Stimulated activated CD4-positive, alpha-beta T cell treated with anti-CD3 and anti-CD28 coated beads, Interleukin-4, amount 100 ng/mL, for 4 hours (primary cell): ENCODE measurements around the gene BPIFB1.

Experiments used
- DNase-seq, 2 experiments: peaks; one replicate each; pipeline ENCODE4 v3.0.0-alpha.2; 2020

Gene BPIFB1

GRCh38 chr20:33273117-33273851 is 9.7 kb upstream of the BPIFB1 start:
- DNase-seq, result no peak

DNA sequence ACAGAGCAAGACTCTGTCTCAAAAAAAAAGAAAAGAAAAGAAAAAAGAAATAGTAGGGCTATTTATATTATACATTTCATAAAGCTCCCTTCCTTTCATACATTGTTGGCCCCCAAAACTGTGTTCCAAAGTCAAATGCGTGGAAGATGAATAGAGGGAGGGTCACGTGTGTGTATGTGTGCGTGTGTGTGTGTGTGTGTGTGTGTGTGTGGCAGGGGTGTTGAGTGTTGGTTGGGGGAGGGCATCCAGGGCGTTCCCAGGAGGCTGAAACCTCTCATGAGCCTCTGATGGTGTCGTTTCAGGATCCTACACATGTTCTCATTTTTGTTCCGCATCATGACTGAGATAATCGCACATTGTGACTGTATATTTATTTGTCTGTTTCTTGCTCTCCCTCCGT is 7.8 kb upstream of the BPIFB1 start:
- no peak for DNase-seq

GRCh38 chr20:33275871-33276270 is 7.1 kb upstream of the BPIFB1 start:
- no peak for DNase-seq

GRCh38 chr20:33276303-33277113 is 6.5 kb upstream of the BPIFB1 start:
- DNase-seq, result no peak

DNA sequence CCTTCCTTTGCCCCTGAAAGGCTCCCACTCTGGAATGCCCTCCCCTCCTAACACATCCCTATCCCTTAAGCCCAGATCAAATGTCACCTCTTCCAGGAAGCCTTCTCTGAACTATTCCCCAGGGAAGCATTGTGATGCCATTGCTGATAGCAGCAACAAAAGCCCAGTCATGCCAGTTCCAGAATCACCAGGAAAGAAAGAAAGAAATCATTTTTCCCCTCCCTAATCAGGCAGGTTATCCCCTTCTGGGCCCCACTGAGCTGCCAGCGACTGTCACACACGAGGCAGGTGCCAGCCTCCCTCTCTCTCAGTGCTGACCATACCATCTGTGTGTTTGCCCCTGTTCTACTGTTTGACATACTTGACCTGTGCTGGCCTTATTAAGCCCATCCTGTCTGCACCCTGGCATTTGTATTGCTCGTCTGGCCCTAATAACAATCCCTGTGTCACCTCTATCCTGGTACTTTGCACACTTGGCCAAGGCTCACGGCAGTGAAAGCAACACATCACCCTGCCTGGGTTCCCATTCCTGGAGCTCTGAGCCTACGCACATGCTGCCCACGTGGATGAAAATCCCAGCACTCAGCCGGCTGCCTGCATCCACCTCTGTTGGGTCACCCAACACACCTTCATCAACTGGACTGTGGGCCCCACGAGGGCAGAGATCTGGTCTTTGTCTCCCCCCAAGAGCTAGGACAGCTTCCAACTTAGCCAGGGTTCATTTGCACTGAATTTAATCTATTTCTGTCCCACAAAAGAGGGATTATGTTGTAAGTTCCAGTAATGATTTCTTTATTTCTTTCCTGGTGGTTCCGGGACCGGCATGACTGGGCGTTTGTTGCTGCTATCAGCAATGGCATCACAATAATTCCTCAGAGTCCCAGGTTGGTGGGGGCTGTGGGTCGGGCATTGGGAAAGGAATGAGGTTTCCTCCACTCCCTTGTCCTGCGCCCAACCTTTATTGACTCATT is 5.3 kb upstream of the BPIFB1 start:
- DNase-seq, result no peak

DNA sequence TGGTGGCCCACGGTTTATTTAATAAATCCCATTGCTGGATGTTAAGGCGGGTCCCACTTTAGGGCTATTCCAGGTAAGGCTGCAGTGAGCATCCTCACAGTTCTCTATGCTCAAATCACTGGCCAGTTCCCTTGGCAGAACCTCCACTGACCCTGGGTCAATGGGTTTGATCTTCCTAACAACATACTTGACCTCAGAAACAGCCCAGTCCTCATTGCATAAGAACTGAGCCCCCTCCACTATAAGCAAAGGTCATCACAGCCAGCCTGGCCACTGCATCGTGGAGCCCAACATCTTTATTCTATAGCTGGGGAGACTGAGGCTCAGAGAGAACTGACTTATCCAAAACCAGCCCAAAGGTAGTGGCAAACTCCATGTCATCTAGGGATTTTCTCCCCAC is 4.3 kb upstream of the BPIFB1 start:
- no peak for DNase-seq

- no peak for DNase-seq
Observed at GRCh38 chr20:33279261-33279910, 3.6 kb upstream of the BPIFB1 start.

GRCh38 chr20:33280000-33280680 is 2.9 kb upstream of the BPIFB1 start:
- DNase-seq, result no peak

GRCh38 chr20:33280775-33281174 is 2.2 kb upstream of the BPIFB1 start:
- DNase-seq, result no peak

- no peak for DNase-seq
Observed at GRCh38 chr20:33281550-33282146, 1.4 kb upstream of the BPIFB1 start.

- DNase-seq, result no peak
Observed at GRCh38 chr20:33282196-33282934, 649 bp upstream of the BPIFB1 start.

DNA sequence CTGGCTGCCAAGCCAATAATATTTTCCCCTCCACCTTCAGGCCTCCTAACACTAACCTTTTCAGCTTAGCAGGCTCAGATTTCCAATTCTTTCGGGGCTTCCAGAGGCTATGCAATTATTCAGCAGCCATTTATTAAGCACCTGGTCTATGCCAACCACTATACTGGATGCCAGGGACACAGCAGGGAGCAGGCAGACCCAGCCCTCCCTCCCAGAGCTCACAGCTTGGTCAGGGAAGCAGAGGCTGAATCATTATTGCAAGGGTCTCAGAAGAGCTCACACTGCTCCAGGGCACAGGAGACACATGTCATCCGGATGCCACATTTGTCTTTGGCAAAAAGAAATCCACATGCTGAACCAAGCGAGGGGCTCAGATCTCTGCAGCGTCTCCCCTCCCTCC is 1.3 kb downstream of the BPIFB1 start:
- DNase-seq, result no peak

DNA sequence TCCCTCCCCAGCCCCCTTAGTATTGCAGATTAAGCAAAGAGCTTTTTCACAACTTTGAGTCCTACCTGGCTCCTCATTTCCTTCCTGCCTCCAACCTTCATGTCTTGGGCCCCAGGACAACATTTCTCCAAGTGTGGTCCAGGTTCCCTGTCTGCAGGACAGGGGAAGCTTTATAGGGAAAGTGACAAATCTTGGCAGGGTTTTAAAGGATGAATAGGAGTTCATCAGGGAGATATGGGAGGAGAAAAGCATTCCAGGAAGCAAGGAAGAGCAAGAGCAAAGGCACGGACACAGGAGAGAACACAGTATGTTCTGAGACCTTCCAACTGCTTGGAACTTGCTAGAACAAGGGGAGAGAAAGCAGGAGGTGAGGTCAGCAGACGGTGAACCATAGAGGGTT is 1.9 kb downstream of the BPIFB1 start:
- DNase-seq, result no peak

DNA sequence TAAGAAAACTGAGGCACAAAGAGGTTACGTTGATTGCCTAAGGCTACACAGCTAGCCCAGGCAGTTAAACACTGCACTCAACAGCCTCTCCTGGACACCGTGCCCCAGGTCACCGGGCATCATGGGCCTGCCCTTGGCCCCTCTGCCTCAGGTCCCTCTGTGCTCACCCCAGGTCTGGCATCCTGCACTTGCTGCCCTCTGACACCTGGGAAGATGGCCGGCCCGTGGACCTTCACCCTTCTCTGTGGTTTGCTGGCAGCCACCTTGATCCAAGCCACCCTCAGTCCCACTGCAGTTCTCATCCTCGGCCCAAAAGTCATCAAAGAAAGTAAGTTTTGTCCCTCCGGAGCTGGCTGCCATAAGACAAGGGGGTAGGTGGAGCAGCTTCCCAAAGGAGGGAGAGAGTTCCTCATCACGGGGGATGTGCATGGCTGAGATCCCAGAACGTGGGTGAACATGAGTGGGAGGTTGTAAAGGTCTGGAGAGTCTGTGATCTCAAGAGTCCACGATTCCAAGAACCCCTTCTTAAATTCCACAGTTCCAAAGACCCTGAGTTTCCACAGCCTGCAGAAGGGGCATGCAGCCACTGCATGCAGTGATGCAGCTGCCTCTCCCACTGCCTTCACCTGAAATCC is 3.0 kb downstream of the BPIFB1 start:
- DNase-seq, result no peak

GRCh38 chr20:33287884-33288283 is 4.9 kb downstream of the BPIFB1 start:
- no peak for DNase-seq

GRCh38 chr20:33290852-33291251 is 7.8 kb downstream of the BPIFB1 start:
- no peak for DNase-seq

GRCh38 chr20:33291416-33291815 is 8.4 kb downstream of the BPIFB1 start:
- DNase-seq, result no peak

- peak; percentile 40 to 62 for DNase-seq
Observed at GRCh38 chr20:33291830-33292355, 8.9 kb downstream of the BPIFB1 start.

DNA sequence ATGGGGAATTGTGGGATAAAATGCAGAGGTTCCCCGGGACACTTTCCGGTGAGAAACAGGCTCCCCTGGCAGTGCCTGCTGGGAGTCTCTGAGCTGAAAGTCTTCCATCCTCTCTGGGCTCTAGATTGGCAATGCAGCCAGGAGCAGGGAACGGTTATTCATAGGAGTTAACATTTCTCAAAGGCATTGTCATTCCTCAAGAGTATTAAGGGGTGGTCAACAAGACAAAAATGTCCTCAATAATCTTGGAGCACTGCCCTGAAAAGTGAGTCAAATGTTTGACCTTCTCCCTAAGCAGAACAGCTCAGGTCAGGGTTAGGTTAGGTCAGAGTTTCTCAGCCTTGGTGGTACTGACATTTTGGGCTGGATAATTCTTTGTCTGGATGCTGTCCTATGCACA is 13.2 kb downstream of the BPIFB1 start:
- no peak for DNase-seq

GRCh38 chr20:33298391-33298790 is 15.4 kb downstream of the BPIFB1 start:
- DNase-seq, result no peak
